ENCODE results near the gene THTPA. TPM values are rescaled to one million over a fixed set of nuclear protein-coding genes. Genes with fewer than 3 reads are reported as not detected.

THTPA gene
- total RNA-seq, 1 experiment from 2014 or later = 16.8 TPM

DNA sequence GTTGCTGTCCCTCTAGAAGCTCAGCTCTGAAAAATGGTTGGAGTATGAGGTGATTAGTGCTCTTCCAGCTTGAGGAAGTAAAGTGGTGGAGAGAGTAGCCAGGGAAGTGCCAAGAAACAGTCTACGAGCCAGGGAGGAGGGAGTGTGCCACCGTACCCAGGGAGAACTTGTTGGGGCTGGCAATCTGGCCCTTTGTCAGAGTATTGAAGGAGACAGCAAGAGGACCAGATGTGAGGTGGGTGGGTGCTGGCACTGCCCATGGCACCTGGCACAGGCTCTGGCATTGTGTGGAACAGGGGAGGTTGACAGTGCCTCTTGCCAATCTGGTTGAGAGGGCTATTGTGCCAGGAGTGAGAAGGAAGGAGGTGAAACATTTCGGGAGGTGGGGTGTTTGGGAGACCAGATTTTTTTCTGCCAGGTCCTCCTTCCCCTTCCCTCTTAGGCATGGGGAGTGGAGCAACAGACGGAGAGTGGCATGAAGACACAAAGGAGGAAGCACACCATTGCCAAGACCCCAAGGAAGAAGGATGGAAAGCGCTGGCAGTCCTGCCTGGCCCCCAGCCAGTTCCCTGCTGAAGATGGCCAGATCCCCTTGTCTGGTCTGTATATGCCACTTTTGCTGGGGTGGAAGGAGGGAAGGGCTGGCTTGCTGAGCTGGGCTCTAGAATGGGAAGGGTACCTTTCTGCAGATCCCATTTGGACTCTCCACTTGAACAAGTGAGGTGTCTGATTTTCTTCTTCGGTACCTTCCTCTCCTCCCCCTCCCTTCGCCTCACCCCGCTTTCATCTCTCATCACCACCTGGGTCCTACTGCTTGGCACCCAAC, 42.0 kb upstream of the THTPA start:
- no TSS peak for BruUV-seq (replicated peaks)
- Mint-ChIP-seq H3K9me3 (ENCODE audit: unreplicated experiment) (no peaks in the 10 kb centered on the region), H3K36me3 (ENCODE audit: insufficient read depth, unreplicated experiment) (no peaks in the 10 kb centered on the region), H3K4me3 (ENCODE audit: unreplicated experiment) (no peak overlapping the region), H3K27ac (ENCODE audit: low read depth, unreplicated experiment) (no peak overlapping the region), H3K4me1 (ENCODE audit: insufficient read depth, unreplicated experiment) (no peaks in the 10 kb centered on the region), H3K27me3 (ENCODE audit: insufficient read depth, unreplicated experiment) (no peaks in the 10 kb centered on the region)
- DNase-seq (ENCODE audit: unreplicated experiment) = no peak
- intact Hi-C loops (cut with micrococcal nuclease) = no loop called here
- CTCF ChIA-PET = no interaction called here
- POLR2A ChIA-PET = no interaction called here
- TF ChIP-seq, protein P1, sequence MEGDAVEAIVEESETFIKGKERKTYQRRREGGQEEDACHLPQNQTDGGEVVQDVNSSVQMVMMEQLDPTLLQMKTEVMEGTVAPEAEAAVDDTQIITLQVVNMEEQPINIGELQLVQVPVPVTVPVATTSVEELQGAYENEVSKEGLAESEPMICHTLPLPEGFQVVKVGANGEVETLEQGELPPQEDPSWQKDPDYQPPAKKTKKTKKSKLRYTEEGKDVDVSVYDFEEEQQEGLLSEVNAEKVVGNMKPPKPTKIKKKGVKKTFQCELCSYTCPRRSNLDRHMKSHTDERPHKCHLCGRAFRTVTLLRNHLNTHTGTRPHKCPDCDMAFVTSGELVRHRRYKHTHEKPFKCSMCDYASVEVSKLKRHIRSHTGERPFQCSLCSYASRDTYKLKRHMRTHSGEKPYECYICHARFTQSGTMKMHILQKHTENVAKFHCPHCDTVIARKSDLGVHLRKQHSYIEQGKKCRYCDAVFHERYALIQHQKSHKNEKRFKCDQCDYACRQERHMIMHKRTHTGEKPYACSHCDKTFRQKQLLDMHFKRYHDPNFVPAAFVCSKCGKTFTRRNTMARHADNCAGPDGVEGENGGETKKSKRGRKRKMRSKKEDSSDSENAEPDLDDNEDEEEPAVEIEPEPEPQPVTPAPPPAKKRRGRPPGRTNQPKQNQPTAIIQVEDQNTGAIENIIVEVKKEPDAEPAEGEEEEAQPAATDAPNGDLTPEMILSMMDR (IDR thresholded peaks at IDR 0.05; ENCODE audit: unreplicated experiment) = no peak

DNA sequence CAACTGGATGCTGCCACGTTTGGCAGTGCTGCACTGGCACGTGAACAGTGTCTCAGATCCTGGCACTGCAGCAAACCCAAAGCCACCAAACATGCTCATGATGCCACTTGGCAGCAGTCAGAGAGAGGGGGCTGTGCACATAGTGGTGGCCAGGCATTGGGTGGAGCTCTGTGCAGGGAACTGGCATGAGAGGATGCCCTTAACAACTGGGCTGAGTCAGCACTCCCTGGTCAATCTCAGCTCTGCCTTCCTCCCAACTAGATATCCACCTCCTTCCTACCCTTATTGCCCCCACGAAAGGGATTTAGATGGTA, 41.5 kb upstream of the THTPA start:
- ChIA-PET POLR2A (no interaction called here), CTCF (no interaction called here)
- Mint-ChIP-seq H3K4me1 (ENCODE audit: insufficient read depth, unreplicated experiment) (no peaks in the 10 kb centered on the region), H3K27me3 (ENCODE audit: insufficient read depth, unreplicated experiment) (no peaks in the 10 kb centered on the region), H3K27ac (ENCODE audit: low read depth, unreplicated experiment) (no peak overlapping the region), H3K36me3 (ENCODE audit: insufficient read depth, unreplicated experiment) (no peaks in the 10 kb centered on the region), H3K4me3 (ENCODE audit: unreplicated experiment) (no peak overlapping the region), H3K9me3 (ENCODE audit: unreplicated experiment) (no peaks in the 10 kb centered on the region)
- intact Hi-C loops (cut with micrococcal nuclease) = no loop called here
- no TSS peak for BruUV-seq (replicated peaks)
- no peak for DNase-seq (ENCODE audit: unreplicated experiment)
- TF ChIP-seq, protein P1 (IDR thresholded peaks at IDR 0.05; ENCODE audit: unreplicated experiment) = no peak

DNA sequence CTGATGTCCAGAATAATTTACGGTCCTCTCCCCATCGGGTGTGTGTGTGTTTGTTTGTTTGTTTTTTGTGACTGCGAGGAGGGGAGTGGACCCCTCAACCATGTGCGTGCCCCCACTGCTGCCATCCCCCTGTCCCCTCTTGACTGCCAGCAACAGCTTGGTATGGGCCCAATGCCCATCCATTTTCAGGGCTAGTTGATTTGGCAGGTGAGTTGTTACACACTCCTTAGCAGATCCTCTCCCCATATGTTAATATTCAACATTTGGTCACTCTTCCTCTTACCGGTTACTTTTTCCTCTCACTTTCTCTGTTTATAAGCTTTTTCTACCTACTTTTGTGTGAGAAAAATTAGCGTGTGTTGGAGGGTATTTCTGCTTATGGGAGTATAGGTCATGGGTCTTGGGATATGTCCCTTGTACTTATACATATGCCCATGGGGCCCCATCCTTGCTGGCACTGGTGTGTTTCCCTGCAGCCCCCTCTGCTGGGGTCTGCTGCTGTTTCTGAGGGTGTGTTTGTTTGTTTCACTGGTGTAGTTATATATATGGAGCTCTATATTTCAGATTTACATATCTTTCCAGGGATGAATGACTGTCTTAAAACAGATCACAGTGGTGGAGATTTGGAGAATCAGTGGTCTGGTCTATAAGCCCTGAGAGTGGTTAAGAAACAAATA, 38.3 kb upstream of the THTPA start:
- Mint-ChIP-seq H3K27me3 (ENCODE audit: insufficient read depth, unreplicated experiment) (no peaks in the 10 kb centered on the region), H3K4me3 (ENCODE audit: unreplicated experiment) (no peak overlapping the region), H3K9me3 (ENCODE audit: unreplicated experiment) (no peaks in the 10 kb centered on the region), H3K27ac (ENCODE audit: low read depth, unreplicated experiment) (no peak overlapping the region), H3K4me1 (ENCODE audit: insufficient read depth, unreplicated experiment) (no peaks in the 10 kb centered on the region), H3K36me3 (ENCODE audit: insufficient read depth, unreplicated experiment) (peaks cover 4% of the 10 kb centered on the region)
- BruUV-seq (replicated peaks) = no TSS peak
- TF ChIP-seq, protein P1 (IDR thresholded peaks at IDR 0.05; ENCODE audit: unreplicated experiment) = no peak
- intact Hi-C loops (cut with micrococcal nuclease) = no loop called here
- ChIA-PET POLR2A (interaction anchor here (0.7 kb wide), 1 partner anchor 145 kb away, joined by 3 read pairs; the partner anchor contains the start of gene IL25), CTCF (interaction anchor here (0.7 kb wide), 1 partner anchor 8 kb away, joined by 3 read pairs; no protein-coding TSS in a partner anchor)
- no peak for DNase-seq (ENCODE audit: unreplicated experiment)

DNA sequence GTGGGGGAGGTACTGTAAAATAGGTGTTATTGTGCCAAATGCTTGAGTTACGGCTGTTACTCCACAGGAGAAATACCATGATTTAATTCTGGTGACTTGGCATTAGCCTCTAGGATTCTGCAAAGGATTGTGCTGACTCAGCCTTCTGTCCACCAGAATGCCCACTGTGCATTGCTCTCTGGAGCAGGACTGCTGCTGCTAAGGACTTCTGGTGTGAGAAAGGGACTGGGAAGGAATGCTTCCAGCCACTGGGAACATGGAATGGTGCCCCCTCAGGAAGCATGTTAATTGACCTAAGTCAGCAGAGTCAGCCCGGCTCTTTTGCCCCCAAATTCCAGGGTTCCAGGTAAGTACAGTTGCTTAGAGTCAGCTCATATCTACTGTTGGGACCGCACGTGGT, 37.4 kb upstream of the THTPA start:
- TF ChIP-seq, protein P1 (IDR thresholded peaks at IDR 0.05; ENCODE audit: unreplicated experiment) = no peak
- no TSS peak for BruUV-seq (replicated peaks)
- no peaks in the 10 kb centered on the region for H3K27me3 Mint-ChIP-seq (ENCODE audit: insufficient read depth, unreplicated experiment)

More for the DNA sequence above, 37.4 kb upstream of the THTPA start:
- Mint-ChIP-seq H3K4me1 (ENCODE audit: insufficient read depth, unreplicated experiment) (no peaks in the 10 kb centered on the region), H3K9me3 (ENCODE audit: unreplicated experiment) (no peaks in the 10 kb centered on the region), H3K27ac (ENCODE audit: low read depth, unreplicated experiment) (no peak overlapping the region), H3K36me3 (ENCODE audit: insufficient read depth, unreplicated experiment) (peaks cover 4% of the 10 kb centered on the region), H3K4me3 (ENCODE audit: unreplicated experiment) (no peak overlapping the region)
- CTCF ChIA-PET = no interaction called here
- intact Hi-C loops (cut with micrococcal nuclease) = no loop called here
- POLR2A ChIA-PET = interaction anchor here (0.6 kb wide), 1 partner anchor 37 kb away, joined by 3 read pairs; no protein-coding TSS in a partner anchor
- DNase-seq (ENCODE audit: unreplicated experiment) = no peak

Data from MCF 10A (cell line).